Transverse colon (tissue), 4 donors: ENCODE results near the gene FFAR3. TPM values are rescaled to one million over a fixed set of nuclear protein-coding genes. Genes with fewer than 3 reads are reported as not detected.

Experiments
- DNase-seq: peaks from one replicate; pipeline ENCODE4 v3.0.0-alpha.2; 2019
- H3K27ac ChIP-seq, 4 donors: fragments of 200-600 bp; sonication (generic); 2 replicates each; pipeline ENCODE4 v1.5.1; 2016 to 2018; ENCODE audit warnings: inconsistent platforms in 4 of 4
- H3K27me3 ChIP-seq: fragments of 200-600 bp; sonication (generic); 2 replicates; pipeline ENCODE4 v1.5.1; 2017; ENCODE audit warnings: inconsistent platforms
- H3K36me3 ChIP-seq, 4 donors: fragments of 200-600 bp; sonication (generic); 2 replicates each; pipeline ENCODE4 v1.5.1; 2017 to 2019; ENCODE audit warnings: inconsistent platforms in 4 of 4
- H3K4me1 ChIP-seq, 4 donors: fragments of 200-600 bp; sonication (generic); 2 replicates each; pipeline ENCODE4 v1.5.1; 2017 to 2020; ENCODE audit warnings: inconsistent platforms in 4 of 4
- H3K4me3 ChIP-seq, 4 donors: fragments of 200-600 bp; sonication (generic); 1 replicate in 1 of 4; 2 replicates in 3 of 4; pipeline versions ENCODE4 v1.5.1 to v1.6.1; 2017 to 2019; ENCODE audit warnings: inconsistent platforms in 4 of 4
- H3K9me3 ChIP-seq, 2 donors: fragments of 200-600 bp; sonication (generic); 2 replicates each; pipeline ENCODE4 v1.5.1; 2017 to 2019; ENCODE audit warnings: inconsistent platforms in 2 of 2
- EP300 ChIP-seq: sonication (generic); formaldehyde crosslinking; IDR thresholded peaks from one replicate; pipeline ENCODE4 v1.6.1; 2017; ENCODE audit warnings: antibody characterized with exemption, low read depth
- POLR2A ChIP-seq: fragments of 450-650 bp; IDR thresholded peaks from one replicate; pipeline ENCODE4 v1.6.1; 2016; ENCODE audit warnings: antibody characterized with exemption, mild to moderate bottlenecking, moderate library complexity
- POLR2AphosphoS5 ChIP-seq, 3 donors: sonication (generic); formaldehyde crosslinking; IDR thresholded peaks; one replicate each; pipeline ENCODE4 v1.6.1; 2016; ENCODE audit warnings: antibody characterized with exemption in 3 of 3
- WGBS, 2 donors: methylation state at CpG; one replicate each; pipeline ENCODE4 v1.1.5; 2018; ENCODE audit warnings: low coverage in 1 of 2; 5-methylcytosine and 5-hydroxymethylcytosine counted together
- in situ Hi-C, 4 donors: fragments of 200-750 bp; cut with MboI; loops; one replicate each; pipeline versions ENCODE4 v1.15.0 to v1.15.1; 2017; ENCODE audit warnings: low sequenced_read_pairs in 3 of 4, low pct_ligation_motif_present in 1 of 4, low pct_unique_long_range_greater_than_20kb in 1 of 4
- intact Hi-C: fragments of 100-400 bp; cut with DNase I; formaldehyde crosslinking; loops from one replicate; pipeline ENCODE4 v1.15.1; 2023; ENCODE audit warnings: low total_unique reads
- total RNA-seq, 4 donors: library from RNA; depleted of rRNA; stranded (reverse); fragments of >200 nt; gene quantifications; one replicate each; pipeline ENCODE4 v1.1.0, GENCODE V29; 2016
- TF ChIP-seq, protein P1 (sequence below), 5 experiments: fragments of 200-600 bp in 3 of 5; fragments of 450-650 bp in 2 of 5; sonication (generic) in 3 of 5; IDR thresholded peaks; 1 replicate in 2 of 5; 2 replicates in 3 of 5; pipeline ENCODE4 v1.5.1; 2016 to 2017; ENCODE audit warnings: antibody characterized with exemption in 5 of 5, inconsistent platforms in 3 of 5, mild to moderate bottlenecking in 2 of 5, moderate library complexity in 1 of 5

The FFAR3 gene
- total RNA-seq, 4 donors from 2014 or later, result 0.27 TPM; not detected in 3

DNA sequence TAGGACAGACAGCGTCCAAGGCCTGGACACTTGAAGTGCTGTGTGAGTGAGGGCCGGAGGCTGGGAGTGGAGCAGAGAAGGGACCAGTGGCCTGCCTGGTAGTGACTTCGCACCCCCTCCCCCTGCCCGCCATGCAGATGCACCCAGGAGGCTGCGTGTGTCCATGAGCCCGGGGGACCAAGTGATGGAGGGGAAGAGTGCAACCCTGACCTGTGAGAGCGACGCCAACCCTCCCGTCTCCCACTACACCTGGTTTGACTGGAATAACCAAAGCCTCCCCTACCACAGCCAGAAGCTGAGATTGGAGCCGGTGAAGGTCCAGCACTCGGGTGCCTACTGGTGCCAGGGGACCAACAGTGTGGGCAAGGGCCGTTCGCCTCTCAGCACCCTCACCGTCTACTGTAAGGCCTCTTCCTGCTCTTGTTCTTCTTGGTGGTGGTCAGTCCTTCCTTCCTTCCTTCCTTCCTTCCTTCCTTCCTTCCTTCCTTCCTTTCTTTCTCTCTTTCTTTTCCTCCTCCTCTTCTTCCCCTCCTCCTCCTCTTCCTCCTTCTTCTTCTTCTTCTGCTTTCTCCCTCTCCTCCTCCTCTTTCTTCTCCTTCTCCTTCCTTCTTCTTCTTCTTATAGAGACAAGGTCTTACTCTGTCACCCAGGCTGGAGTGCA lies 16.6 kb upstream of the FFAR3 start:
- no peak for DNase-seq
- 60 to 83% methylated on average over 1 to 10 of the region's 14 CpGs for WGBS, 2 donors
- Histone ChIP-seq H3K27me3 (peaks cover 4% of the 10 kb centered on the region), H3K4me1 (no peaks in the 10 kb centered on the region), H3K4me3 (no peak overlapping the region), H3K9me3 (no peaks in the 10 kb centered on the region), H3K27ac (no peak overlapping the region), H3K36me3 (no peaks in the 10 kb centered on the region)
- intact Hi-C loops (no loop called here), in situ Hi-C loops (loop anchor here in 1 of 4 donors (10.0 kb wide), 1 partner anchor 153 kb away; the partner anchor contains the start of gene KRTDAP)
- TF ChIP-seq POLR2AphosphoS5 (IDR thresholded peaks at IDR 0.05), result no peak
- TF ChIP-seq EP300, result no peak
- TF ChIP-seq POLR2A, result no peak
- TF ChIP-seq, protein P1, sequence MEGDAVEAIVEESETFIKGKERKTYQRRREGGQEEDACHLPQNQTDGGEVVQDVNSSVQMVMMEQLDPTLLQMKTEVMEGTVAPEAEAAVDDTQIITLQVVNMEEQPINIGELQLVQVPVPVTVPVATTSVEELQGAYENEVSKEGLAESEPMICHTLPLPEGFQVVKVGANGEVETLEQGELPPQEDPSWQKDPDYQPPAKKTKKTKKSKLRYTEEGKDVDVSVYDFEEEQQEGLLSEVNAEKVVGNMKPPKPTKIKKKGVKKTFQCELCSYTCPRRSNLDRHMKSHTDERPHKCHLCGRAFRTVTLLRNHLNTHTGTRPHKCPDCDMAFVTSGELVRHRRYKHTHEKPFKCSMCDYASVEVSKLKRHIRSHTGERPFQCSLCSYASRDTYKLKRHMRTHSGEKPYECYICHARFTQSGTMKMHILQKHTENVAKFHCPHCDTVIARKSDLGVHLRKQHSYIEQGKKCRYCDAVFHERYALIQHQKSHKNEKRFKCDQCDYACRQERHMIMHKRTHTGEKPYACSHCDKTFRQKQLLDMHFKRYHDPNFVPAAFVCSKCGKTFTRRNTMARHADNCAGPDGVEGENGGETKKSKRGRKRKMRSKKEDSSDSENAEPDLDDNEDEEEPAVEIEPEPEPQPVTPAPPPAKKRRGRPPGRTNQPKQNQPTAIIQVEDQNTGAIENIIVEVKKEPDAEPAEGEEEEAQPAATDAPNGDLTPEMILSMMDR (IDR thresholded peaks at IDR 0.05), result no peak

DNA sequence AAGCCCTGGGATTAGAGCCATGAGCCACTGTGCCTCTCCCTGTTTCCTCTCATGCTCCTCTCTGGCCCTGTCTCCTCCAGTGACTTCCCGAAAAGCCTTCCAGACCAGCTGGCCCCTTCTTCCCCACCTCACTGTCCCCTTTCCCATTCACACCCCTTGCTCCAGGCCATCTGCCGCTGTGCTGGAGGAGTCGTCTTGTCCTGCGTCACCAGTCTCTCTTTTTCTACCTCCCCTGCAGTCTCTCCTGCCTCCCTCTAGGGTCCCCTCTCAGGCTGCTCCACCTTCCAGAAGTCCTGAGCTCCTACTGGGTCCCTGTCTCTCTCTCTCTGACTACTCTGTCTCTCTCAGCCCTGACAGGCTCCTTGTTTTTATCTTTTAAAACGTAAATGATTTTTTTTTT lies 15.8 kb upstream of the FFAR3 start:
- Histone ChIP-seq H3K9me3 (no peaks in the 10 kb centered on the region), H3K27ac (no peak overlapping the region), H3K27me3 (peaks cover 4% of the 10 kb centered on the region), H3K36me3 (no peaks in the 10 kb centered on the region), H3K4me3 (no peak overlapping the region), H3K4me1 (no peaks in the 10 kb centered on the region)
- TF ChIP-seq POLR2AphosphoS5 (IDR thresholded peaks at IDR 0.05), result no peak
- TF ChIP-seq, protein P1 (IDR thresholded peaks at IDR 0.05), result no peak
- 56 to 67% methylated on average over 5 of the region's 5 CpGs for WGBS, 2 donors
- in situ Hi-C loops (loop anchor here in 1 of 4 donors (10.0 kb wide), 1 partner anchor 152 kb away; the partner anchor contains the start of gene KRTDAP), intact Hi-C loops (no loop called here)
- no peak for DNase-seq

DNA sequence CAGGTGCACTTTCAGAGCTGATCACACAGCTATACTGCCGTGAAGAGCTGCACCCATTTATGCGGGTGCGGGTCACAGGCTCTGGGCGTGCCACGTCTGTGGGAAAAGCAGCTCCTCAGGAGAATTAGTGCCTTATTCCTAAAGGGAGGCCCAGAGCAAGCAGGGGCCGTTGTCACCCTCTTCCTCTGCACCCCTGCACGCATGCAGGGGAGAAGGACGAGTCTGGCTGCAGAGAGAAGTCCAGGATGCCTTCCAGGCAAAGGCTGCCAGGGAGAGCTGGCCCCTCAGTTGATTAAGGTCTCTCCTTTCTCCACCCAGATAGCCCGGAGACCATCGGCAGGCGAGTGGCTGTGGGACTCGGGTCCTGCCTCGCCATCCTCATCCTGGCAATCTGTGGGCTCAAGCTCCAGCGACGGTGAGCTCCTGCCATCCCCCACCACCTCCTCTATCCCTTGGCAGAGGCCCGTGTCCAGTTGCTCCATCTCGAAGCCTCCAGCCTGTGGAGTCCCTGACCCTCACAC lies 13.7 kb upstream of the FFAR3 start:
- Histone ChIP-seq H3K27me3 (peaks cover 4% of the 10 kb centered on the region), H3K4me1 (no peaks in the 10 kb centered on the region), H3K27ac (no peak overlapping the region), H3K4me3 (no peak overlapping the region), H3K36me3 (no peaks in the 10 kb centered on the region), H3K9me3 (no peaks in the 10 kb centered on the region)
- no peak for DNase-seq
- TF ChIP-seq, protein P1 (IDR thresholded peaks at IDR 0.05), result no peak
- WGBS, 2 donors, result 74% methylated on average over 17 of the region's 17 CpGs; no CpG with 5 or more reads in 1 of the 2 donors
- in situ Hi-C loops, result loop anchor here in 1 of 4 donors (10.0 kb wide), 1 partner anchor 150 kb away; the partner anchor contains the start of gene KRTDAP
- intact Hi-C loops, result no loop called here

DNA sequence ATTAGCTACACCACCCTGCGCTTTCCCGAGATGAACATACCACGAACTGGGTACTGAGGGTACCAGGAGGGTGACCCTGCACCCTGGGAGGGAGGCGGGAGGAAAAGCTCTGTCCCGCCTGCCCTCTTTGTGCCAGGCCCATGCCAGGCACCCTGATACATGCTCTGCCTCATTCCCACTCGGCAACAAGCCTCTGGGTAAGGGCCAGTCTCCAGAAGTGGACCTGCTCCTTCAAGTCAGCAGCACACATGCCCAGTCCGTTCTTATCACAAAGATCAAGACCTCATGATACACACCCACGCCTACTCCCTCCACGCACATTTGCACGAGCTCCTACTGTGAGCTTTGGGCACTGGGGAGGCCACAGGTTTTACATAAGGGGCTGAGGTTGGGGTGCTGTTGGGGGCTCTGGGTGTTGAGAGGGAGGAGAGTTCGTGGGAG lies 12.6 kb upstream of the FFAR3 start:
- no peak overlapping the region for H3K27ac ChIP-seq
- H3K4me3 ChIP-seq, result no peak overlapping the region

More for the DNA sequence above, 12.6 kb upstream of the FFAR3 start:
- 50 to 65% methylated on average over 4 to 11 of the region's 11 CpGs for WGBS, 2 donors
- TF ChIP-seq EP300 (no peak), POLR2AphosphoS5 (IDR thresholded peaks at IDR 0.05) (no peak), POLR2A (no peak)
- TF ChIP-seq, protein P1 (IDR thresholded peaks at IDR 0.05), result no peak
- H3K36me3 ChIP-seq, result no peaks in the 10 kb centered on the region
- no peaks in the 10 kb centered on the region for H3K9me3 ChIP-seq
- H3K4me1 ChIP-seq, result no peaks in the 10 kb centered on the region
- no peak for DNase-seq
- intact Hi-C loops (no loop called here), in situ Hi-C loops (loop anchor here in 1 of 4 donors (10.0 kb wide), 1 partner anchor 149 kb away; the partner anchor contains the start of gene KRTDAP)
- peaks cover 4% of the 10 kb centered on the region for H3K27me3 ChIP-seq
